GM12872 (cell line): ENCODE measurements around the gene CHN2.

Experiments
- CTCF ChIP-seq: IDR thresholded peaks from 3 replicates; pipeline ENCODE4 v1.5.1; 2011; ENCODE audit warnings: low read depth, mild to moderate bottlenecking, low read length, moderate library complexity; ENCODE audit not compliant: insufficient read depth

CHN2 gene

GRCh38 chr7:29196971-29197595 lies 2.5 kb downstream of the CHN2 start:
- no peak for TF ChIP-seq CTCF

- TF ChIP-seq CTCF, result no peak
These were observed 3.3 kb downstream of the CHN2 start for GRCh38 chr7:29197916-29198315.

- TF ChIP-seq CTCF, result no peak
These were observed 5.2 kb downstream of the CHN2 start for GRCh38 chr7:29199776-29200175.

GRCh38 chr7:29202651-29203069 lies 8.1 kb downstream of the CHN2 start:
- no peak for TF ChIP-seq CTCF

GRCh38 chr7:29204491-29205272 lies 10.1 kb downstream of the CHN2 start:
- no peak for TF ChIP-seq CTCF

GRCh38 chr7:29207162-29207801 lies 12.7 kb downstream of the CHN2 start:
- TF ChIP-seq CTCF, result no peak

- no peak for TF ChIP-seq CTCF
These were observed 14.1 kb downstream of the CHN2 start for GRCh38 chr7:29208410-29209250.
